Activated naive CD4-positive, alpha-beta T cell treated with anti-CD3 and anti-CD28 coated beads, Interleukin-2, amount 10 ng/mL, durations not matched to agents 7 days and 5 days (primary cell): ENCODE results near the gene OASL.

Experiments
- CTCF ChIA-PET: fragments of 350-600 bp; sonication (Branson Sonifier 250); formaldehyde crosslinking; loops from one replicate; lab custom pipeline; 2021; ENCODE audit warnings: antibody characterized with exemption; lab: Charles Lee
- DNase-seq: peaks from one replicate; pipeline ENCODE4 v3.0.0-alpha.2; 2020
- H3K27ac Mint-ChIP-seq: one replicate; pipeline ENCODE4 v1.8.0; 2021; ENCODE audit warnings: mild to moderate bottlenecking, moderate library complexity, mixed read lengths
- H3K27me3 Mint-ChIP-seq: one replicate; pipeline ENCODE4 v1.8.0; 2021; ENCODE audit warnings: mild to moderate bottlenecking, mixed read lengths
- H3K36me3 Mint-ChIP-seq: one replicate; pipeline ENCODE4 v1.8.0; 2021; ENCODE audit warnings: mixed read lengths
- H3K4me1 Mint-ChIP-seq: one replicate; pipeline ENCODE4 v1.8.0; 2021; ENCODE audit warnings: mixed read lengths
- H3K4me3 Mint-ChIP-seq: one replicate; pipeline ENCODE4 v1.8.0; 2021; ENCODE audit warnings: mild to moderate bottlenecking, moderate library complexity, mixed read lengths
- H3K9me3 Mint-ChIP-seq: one replicate; pipeline ENCODE4 v1.8.0; 2021; ENCODE audit warnings: mixed read lengths

The OASL gene

DNA sequence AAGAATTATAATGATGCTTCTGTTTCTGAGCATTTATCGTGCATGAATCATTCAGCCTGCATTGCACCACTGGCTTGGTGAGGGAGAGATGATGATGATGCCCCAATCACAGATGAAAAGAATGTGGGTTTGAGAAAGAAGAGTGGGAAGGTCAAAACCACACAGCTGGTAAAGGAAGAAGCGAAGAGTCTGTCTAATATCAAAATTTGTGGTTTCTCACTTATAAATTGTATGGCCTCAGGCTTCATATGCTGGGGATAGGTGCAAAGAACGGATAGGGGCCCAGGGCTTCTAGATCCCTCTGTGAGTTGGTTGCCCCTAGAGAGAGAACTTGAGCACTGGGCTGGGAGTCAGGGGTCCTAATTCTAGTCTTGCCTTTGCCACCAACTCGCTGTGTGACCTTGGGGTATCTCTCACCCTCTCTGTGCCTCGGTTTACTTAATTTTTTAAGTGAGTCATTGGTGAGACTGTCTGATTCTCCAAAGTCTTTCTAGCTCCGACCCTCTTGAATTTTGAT is 2.2 kb downstream of the OASL start:
- H3K9me3 Mint-ChIP-seq: peaks cover 5% of the 10 kb centered on the region
- H3K36me3 Mint-ChIP-seq: peaks cover 27% of the 10 kb centered on the region
- peak overlapping the region; percentile 69 for H3K27ac Mint-ChIP-seq
- peak overlapping the region; percentile 19 for H3K4me3 Mint-ChIP-seq
- peaks cover 9% of the 10 kb centered on the region for H3K27me3 Mint-ChIP-seq
- CTCF ChIA-PET: interaction anchor here (5.6 kb wide), 1 partner anchor 23 kb away, joined by 32 read pairs; no protein-coding TSS in a partner anchor
- no peak for DNase-seq
- peaks cover 72% of the 10 kb centered on the region for H3K4me1 Mint-ChIP-seq

DNA sequence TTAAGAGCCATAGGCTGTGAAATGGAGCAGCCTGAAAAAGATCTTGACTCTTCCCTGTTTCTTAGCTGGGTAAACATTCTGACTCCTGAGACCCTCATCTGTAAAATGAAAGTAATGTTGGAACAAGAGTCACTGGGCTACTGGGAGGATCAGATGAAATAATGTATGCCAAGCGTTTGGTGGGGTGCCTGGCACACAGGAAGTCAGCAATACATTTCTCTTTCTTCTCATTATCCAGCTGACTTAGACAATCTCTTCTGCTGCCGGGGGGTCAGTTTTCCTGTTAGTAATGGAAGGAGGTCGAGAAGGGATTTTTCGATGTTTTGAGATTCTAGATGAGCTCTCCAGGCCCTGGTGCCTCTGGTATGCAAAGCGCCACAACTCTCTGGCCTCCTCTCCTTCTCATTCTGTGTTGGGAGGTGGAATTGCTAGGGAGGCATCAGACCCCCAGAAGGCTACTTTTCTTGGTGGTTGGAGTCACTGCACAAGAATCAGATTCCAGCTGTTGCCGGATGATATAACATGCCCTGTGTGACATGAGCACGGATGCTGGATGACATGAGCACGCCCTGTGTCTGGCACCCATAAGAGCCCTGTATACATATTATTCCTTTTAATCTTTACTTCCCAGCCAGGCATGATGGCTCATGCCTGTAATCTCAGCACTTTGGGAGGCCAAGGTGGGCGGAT is 4.3 kb downstream of the OASL start:
- Mint-ChIP-seq H3K27me3 (no peaks in the 10 kb centered on the region), H3K27ac (peak overlapping the region; percentile 93), H3K36me3 (peaks cover 37% of the 10 kb centered on the region), H3K4me3 (peak overlapping the region; percentile 5), H3K9me3 (peaks cover 5% of the 10 kb centered on the region), H3K4me1 (peaks cover 70% of the 10 kb centered on the region)
- no peak for DNase-seq
- CTCF ChIA-PET: interaction anchor here (1.0 to 5.6 kb wide), 2 partner anchors 26 to 62 kb away, joined by 3 to 32 read pairs; no protein-coding TSS in a partner anchor

DNA sequence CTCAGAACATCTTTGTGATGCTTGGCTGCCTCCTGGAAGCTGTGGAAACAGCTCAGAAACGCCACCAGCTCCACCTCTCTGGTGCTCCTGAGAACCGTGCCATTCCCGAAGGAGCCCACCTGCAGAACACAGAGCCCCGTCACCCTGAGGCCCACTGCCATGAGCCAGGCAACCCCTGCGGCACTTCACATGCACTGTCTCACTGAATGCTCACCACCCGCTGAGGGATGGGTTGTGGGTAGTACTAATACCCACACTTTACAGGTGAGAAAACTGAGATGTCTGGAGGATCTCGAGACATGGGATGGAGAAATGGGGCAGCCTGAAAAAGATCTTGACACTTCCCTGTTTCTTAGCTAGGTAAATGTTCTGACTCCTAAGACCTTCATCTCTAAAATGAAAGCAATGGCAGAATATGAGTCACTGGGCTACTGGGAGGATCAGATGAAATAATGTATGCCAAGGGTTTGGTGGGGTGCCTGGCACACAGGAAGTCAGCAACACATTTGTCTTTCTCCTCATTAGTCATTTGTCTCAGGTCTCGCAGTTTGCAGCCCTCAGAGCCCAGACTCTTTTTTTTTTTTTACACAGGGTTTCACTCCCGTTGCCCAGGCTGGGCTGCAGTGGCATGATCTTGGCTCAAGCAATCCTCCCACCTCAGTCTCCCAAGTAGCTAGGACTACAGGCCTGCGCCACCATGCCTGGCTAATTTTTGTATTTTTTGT is 5.3 kb downstream of the OASL start:
- Mint-ChIP-seq H3K9me3 (peaks cover 5% of the 10 kb centered on the region), H3K36me3 (peaks cover 35% of the 10 kb centered on the region), H3K4me3 (no peak overlapping the region), H3K27ac (peak overlapping the region; percentile 93), H3K4me1 (peaks cover 63% of the 10 kb centered on the region), H3K27me3 (no peaks in the 10 kb centered on the region)
- CTCF ChIA-PET: interaction anchor here (0.6 to 5.6 kb wide), 3 partner anchors 19 to 28 kb away, joined by 3 to 32 read pairs (median 4); no protein-coding TSS in a partner anchor
- peak; percentile 68 for DNase-seq

DNA sequence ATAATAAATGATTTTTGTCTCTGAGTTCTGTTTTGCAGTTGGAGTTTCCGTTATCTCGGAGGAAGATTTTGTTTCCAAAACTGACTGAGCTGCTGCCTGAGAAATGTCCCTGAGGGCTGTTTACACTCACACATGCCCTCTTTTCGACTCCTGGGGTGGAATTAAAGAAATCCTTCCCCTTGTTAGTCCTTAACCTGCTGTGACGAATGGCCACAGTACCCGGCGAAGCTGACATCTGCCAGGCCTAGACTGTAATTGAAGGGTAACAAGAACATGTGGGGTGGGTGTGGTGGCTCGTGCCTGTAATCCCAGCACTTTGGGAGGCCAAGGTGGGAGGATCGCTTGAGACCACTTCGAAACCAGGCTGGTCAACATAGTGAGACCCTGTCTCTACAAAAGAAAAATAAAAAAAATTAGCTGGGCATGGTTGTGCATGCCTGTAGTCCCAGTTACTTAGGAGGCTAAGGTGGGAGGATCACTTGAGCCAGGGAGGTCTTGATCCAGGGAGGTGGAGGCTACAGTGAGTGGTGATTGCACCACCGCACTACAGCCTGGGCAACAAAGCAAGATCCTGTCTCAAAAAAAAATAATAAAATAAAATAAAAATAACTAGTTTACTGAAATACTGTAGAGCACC is 8.4 kb downstream of the OASL start:
- Mint-ChIP-seq H3K27ac (peak overlapping the region; percentile 60), H3K4me1 (peaks cover 38% of the 10 kb centered on the region), H3K36me3 (peaks cover 50% of the 10 kb centered on the region), H3K4me3 (no peak overlapping the region), H3K9me3 (no peaks in the 10 kb centered on the region), H3K27me3 (no peaks in the 10 kb centered on the region)
- CTCF ChIA-PET: no interaction called here
- no peak for DNase-seq

DNA sequence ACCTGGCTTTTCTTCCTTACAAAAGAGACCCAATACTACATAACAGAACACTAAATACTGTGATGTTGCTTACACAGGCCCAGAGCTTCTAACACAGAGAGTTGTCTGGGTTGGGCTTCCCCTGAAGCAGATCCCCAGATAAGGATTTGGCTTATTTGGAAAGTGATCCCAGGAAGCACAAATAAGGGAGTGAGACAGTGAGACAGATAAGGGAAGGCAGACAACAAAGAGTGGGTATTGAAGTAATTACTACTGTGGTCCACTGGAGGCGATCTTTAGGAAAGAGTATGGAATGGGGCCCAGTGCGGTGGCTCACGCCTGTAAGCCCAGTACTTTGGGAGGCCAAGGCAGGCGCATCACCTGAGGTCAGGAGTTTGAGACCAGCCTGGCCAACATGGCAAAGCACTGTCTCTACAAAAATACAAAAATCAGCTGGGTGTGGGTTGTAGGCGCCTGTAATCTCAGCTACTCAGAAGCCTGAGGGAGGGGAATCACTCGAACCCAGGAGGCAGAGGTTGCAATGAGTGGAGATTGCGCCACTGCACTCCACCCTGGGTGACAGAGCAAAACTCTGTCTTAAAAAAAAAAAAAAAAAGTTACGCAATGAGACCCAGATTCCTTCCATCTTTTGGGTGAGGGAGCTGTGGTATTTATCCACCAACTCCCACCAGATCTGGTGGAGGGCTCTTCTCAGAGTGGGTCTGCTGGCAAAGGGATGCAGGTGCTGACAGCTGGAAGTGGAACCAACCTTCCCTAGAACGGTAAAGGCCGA is 12.6 kb downstream of the OASL start:
- CTCF ChIA-PET: interaction anchor here (0.7 kb wide), 1 partner anchor 12 kb away, joined by 3 read pairs; the partner anchor contains the start of gene OASL
- no peak overlapping the region for H3K27ac Mint-ChIP-seq
- H3K27me3 Mint-ChIP-seq: no peaks in the 10 kb centered on the region
- peaks cover 2% of the 10 kb centered on the region for H3K4me1 Mint-ChIP-seq
- peaks cover 41% of the 10 kb centered on the region for H3K36me3 Mint-ChIP-seq
- DNase-seq: no peak
- H3K9me3 Mint-ChIP-seq: no peaks in the 10 kb centered on the region
- no peak overlapping the region for H3K4me3 Mint-ChIP-seq

DNA sequence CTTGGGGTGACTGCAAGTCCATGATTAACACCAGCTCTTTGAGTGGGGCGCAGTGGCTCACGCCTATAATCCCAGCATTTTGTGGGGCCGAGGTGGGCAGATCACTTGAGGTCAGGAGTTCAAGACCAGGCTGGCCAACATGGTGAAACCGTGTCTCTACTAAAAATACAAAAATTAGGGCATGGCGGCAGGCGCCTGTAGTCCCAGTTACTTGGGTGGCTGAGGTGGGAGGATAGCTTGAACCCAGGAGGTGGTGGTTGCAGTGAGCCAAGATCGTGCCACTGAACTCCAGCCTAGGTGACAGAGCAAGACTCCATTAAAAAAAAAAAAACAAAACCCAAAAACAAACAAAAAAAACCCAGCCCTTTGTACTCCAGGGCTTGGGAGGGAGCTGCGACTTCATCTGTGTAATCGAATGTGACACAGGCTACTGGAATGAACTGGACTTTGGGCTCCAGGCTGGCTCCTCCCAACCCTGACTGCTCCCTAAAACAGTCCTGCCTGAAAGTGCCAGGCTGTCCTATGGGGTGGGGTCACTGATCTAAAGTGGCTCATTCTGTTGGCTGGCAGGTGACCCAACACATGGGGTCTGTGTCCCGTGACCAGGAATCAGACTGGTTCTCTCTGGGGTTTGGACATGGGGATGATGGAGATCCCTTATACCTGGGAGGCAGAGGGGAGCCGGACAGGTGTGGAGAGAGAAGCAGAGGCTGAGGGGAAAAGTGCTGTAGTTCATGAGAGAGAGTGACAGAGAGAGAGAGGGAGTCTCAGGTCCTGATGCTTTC is 13.4 kb downstream of the OASL start:
- H3K27ac Mint-ChIP-seq: no peak overlapping the region
- CTCF ChIA-PET: interaction anchor here (0.7 kb wide), 1 partner anchor 13 kb away, joined by 3 read pairs; the partner anchor contains the start of gene OASL

DNA sequence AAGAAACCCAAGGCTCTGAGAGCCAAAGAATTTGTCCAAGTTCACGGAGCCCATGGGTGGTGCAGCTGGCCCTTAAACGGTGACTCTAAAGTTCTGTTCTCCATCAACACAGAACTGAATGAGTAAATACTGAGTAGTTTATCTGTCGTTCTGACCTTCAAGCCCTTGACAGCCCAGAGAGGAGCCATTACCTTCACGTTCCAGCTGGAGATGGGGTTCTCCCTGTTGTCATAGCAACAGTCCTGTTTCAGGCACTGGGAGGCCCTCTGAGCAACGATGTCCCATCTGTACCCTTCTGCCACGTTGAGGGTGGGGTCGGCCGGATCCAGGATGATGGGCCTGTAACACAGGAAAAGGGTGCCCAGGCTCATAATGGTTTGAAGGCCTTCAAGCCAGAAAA is 15.2 kb downstream of the OASL start:
- no peaks in the 10 kb centered on the region for H3K9me3 Mint-ChIP-seq
- H3K4me1 Mint-ChIP-seq: peaks cover 2% of the 10 kb centered on the region
- H3K36me3 Mint-ChIP-seq: peaks cover 34% of the 10 kb centered on the region
- H3K4me3 Mint-ChIP-seq: no peak overlapping the region
- no peaks in the 10 kb centered on the region for H3K27me3 Mint-ChIP-seq
- no peak overlapping the region for H3K27ac Mint-ChIP-seq
- CTCF ChIA-PET: no interaction called here
- no peak for DNase-seq

More for the DNA sequence above, 13.4 kb downstream of the OASL start:
- H3K4me3 Mint-ChIP-seq: no peak overlapping the region
- DNase-seq: no peak
- no peaks in the 10 kb centered on the region for H3K9me3 Mint-ChIP-seq
- peaks cover 2% of the 10 kb centered on the region for H3K4me1 Mint-ChIP-seq
- peaks cover 35% of the 10 kb centered on the region for H3K36me3 Mint-ChIP-seq
- no peaks in the 10 kb centered on the region for H3K27me3 Mint-ChIP-seq

DNA sequence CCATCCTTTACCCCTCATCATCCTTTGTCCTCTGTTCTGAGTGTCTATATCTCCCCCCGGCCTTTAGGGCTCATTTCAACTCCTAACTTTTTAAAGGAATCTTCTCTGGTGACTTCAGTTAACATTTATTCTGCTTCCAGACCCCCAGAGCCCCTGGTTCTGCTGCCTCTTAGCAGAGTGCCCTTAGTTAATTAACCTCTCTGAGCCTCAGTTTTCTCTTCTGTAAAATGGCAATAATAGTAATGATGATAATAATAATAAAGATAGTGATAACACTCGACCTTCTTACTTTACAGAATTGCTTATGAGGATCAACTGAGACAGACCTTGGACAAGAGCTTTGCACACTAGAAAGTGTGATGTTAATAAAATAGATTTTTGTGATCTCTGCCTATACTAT is 16.3 kb downstream of the OASL start:
- CTCF ChIA-PET: no interaction called here
- H3K27me3 Mint-ChIP-seq: no peaks in the 10 kb centered on the region
- H3K4me1 Mint-ChIP-seq: no peaks in the 10 kb centered on the region
- H3K9me3 Mint-ChIP-seq: no peaks in the 10 kb centered on the region
- H3K36me3 Mint-ChIP-seq: peaks cover 29% of the 10 kb centered on the region
- H3K27ac Mint-ChIP-seq: no peak overlapping the region
- no peak for DNase-seq
- H3K4me3 Mint-ChIP-seq: no peak overlapping the region

DNA sequence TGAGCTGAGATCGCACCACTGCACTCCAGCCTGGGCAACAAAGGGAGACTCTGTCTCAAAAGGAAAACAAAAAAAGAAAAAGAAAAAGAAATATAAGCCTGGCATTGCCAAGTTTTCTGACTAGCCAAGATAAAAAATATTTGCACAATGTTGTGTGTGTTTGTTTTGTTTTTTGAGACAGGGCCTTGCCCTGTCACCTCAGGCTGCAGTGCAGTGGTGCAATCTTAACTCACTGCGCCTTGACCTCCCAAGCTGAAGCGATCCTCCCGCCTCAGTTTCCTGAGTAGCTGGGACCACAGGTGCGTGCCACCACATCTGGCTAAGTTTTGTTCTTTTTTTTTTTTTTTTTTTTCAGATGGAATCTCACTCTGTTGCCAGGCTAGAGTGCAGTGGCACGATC is 17.3 kb downstream of the OASL start:
- Mint-ChIP-seq H3K36me3 (peaks cover 20% of the 10 kb centered on the region), H3K4me1 (no peaks in the 10 kb centered on the region), H3K4me3 (no peak overlapping the region), H3K9me3 (no peaks in the 10 kb centered on the region), H3K27me3 (no peaks in the 10 kb centered on the region), H3K27ac (no peak overlapping the region)
- CTCF ChIA-PET: no interaction called here
- no peak for DNase-seq

DNA sequence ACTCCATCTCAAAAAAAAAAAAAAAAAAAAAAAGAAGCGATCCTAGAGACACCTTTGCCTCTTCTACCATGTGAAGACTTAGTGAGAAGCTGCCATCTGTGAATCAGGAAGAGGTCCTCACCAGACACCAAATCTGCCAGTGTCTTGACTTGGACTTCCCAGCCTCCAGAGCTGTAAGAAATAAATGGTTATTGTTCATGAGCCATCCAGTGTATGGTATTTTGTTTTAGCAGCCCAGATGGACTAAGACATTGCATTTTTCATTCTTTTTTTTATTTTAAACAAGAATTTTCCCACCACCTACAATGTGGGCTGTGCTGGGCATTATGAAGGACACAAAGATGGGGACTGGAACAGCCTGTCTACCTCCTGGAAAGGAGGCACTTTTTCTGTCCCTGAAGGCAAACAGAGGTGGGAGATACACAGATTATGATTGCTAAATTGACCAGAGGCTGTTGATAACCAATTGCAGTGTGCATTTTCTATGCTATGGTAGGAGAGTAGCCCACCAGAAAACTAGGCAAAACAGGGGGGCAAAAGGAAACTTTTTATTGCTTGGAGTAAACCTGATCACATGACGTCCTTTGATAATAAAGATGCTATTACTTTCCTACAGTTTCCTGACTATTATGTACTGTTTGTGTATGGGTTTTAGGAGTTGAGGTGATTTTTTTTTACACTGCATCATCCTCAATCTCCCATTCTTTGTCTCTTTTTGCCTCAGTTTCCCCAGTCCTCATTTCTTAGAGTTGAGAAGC is 20.0 kb downstream of the OASL start:
- peaks cover 13% of the 10 kb centered on the region for H3K36me3 Mint-ChIP-seq
- H3K4me3 Mint-ChIP-seq: no peak overlapping the region
- no peak overlapping the region for H3K27ac Mint-ChIP-seq
- peaks cover 18% of the 10 kb centered on the region for H3K4me1 Mint-ChIP-seq
- H3K27me3 Mint-ChIP-seq: no peaks in the 10 kb centered on the region
- no peaks in the 10 kb centered on the region for H3K9me3 Mint-ChIP-seq
- CTCF ChIA-PET: interaction anchor here (1.6 kb wide), 1 partner anchor 41 kb away, joined by 4 read pairs; no protein-coding TSS in a partner anchor
- no peak for DNase-seq

DNA sequence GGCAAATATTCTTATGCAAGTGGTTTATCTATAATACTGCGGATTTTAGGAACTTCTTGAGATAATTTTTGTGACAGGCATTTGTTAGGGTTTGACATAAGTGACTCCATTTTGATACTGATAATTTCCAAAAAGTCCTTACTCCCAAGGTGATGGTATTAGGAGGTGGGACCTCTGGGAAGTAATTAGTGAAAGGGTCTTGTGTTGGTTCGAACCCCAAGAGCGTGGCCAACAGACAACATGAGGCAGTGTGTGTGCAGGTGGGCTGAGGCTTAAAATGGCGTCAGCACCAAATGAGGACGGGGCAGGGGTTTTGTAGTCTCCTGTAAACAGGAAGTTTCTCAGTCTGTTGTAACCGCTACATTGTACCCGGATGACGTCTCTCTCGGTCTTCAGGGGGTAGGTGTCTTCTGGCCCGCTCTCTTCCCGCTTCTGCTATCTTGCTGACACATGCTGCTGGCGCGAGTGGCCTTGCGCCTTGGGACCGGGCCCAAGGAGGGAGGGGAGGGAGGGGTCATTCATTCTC is 21.0 kb downstream of the OASL start:
- no peak overlapping the region for H3K27ac Mint-ChIP-seq
- H3K4me3 Mint-ChIP-seq: no peak overlapping the region
- H3K4me1 Mint-ChIP-seq: peaks cover 22% of the 10 kb centered on the region
- no peak for DNase-seq
- CTCF ChIA-PET: interaction anchor here (0.6 kb wide), 1 partner anchor 49 kb away, joined by 3 read pairs; no protein-coding TSS in a partner anchor
- H3K9me3 Mint-ChIP-seq: no peaks in the 10 kb centered on the region
- H3K36me3 Mint-ChIP-seq: peaks cover 8% of the 10 kb centered on the region
- no peaks in the 10 kb centered on the region for H3K27me3 Mint-ChIP-seq
